ENCODE measurements around the gene SMG1. TPM values are rescaled to one million over a fixed set of nuclear protein-coding genes. Genes with fewer than 3 reads are reported as not detected.
A peak's percentile ranks its signal among the peaks of the same experiment; 100 is the strongest.
"Not testable (repeated sequence)": the region's sequence is repeated elsewhere in the genome, so short reads cannot be mapped to it uniquely, and the experiment has no call there.

The SMG1 gene
- total RNA-seq, 1 experiment from 2014 or later = 96.4 TPM

DNA sequence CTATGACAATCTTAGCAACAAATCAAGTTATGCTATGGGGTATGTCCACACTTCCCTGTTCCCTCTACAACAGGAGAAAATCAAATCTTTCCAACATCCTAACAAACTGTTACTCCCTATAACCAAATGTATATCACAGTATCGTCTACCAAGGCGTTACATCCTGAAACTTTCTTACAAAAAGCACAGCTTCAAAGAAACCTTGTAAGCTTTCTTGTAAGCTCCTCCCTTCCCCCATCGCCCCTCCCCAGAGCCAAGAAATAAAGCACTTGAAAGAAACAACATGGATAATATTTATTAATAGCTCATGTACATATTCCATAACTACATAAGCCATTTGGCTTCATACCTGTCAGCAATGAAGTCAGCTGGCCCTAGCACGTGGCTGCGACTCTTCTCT, 2.3 kb downstream of the SMG1 start:
- H2BK5ac ChIP-seq (ENCODE audit: insufficient read length, low read length) = not testable (repeated sequence)

DNA sequence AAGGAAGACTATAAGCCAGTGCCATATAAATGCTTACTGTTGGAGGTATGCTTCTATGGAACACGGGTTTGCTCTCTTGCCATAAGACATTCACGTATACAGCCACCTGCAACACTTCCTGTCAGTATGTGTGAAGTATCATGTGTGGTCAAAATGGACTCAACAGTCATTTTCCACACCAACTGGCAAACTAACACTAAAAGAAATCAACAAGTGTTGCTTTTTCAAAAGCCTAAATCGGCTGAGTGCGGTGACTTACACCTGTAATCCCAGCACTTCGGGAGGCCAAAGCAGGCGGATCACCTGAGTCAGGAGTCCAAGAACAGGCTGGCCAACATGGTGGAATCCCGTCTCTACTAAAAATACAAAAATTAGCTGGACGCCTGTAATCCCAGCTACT, 3.1 kb downstream of the SMG1 start:
- not testable (repeated sequence) for H3K27ac ChIP-seq (ENCODE audit: insufficient read length, low read depth, low read length); H3K9me3 ChIP-seq (ENCODE audit: control insufficient read depth, low read depth, low read length); H4K5ac ChIP-seq (ENCODE audit: insufficient read length, low read depth, low read length); H3K14ac ChIP-seq (ENCODE audit: insufficient read depth, low read length); H3T11ph ChIP-seq (ENCODE audit: low read length); H3K4ac ChIP-seq (ENCODE audit: low read depth, low read length); H3K23ac ChIP-seq (ENCODE audit: insufficient read length, low read depth, low read length); H3K4me2 ChIP-seq (ENCODE audit: insufficient read depth, insufficient read length, low read length); H3K4me3 Mint-ChIP-seq; H3K9me3 Mint-ChIP-seq; DNase-seq; H3K18ac ChIP-seq (ENCODE audit: insufficient read length, low read depth, low read length); H3K27me3 Mint-ChIP-seq (ENCODE audit: low read depth); H4K8ac ChIP-seq (replicated peaks; ENCODE audit: insufficient read length, low read depth, low read length); H4K91ac ChIP-seq (ENCODE audit: insufficient read length, low read depth, low read length); H2BK12ac ChIP-seq (ENCODE audit: insufficient read length, low read depth, low read length); H2BK5ac ChIP-seq (ENCODE audit: insufficient read length, low read length); H3K4me1 ChIP-seq (ENCODE audit: insufficient read depth, low read length); H3K27ac Mint-ChIP-seq; H2AK5ac ChIP-seq (ENCODE audit: insufficient read length, low read length); H3K23me2 ChIP-seq (ENCODE audit: insufficient read length, low read depth, low read length, poor library complexity, severe bottlenecking); H3K79me1 ChIP-seq (ENCODE audit: insufficient read depth, low read depth, low read length, poor library complexity, severe bottlenecking); H2BK120ac ChIP-seq (ENCODE audit: low read depth, low read length, poor library complexity, severe bottlenecking); H2BK20ac ChIP-seq (ENCODE audit: low read depth, low read length, poor library complexity, severe bottlenecking); H3K56ac ChIP-seq (ENCODE audit: insufficient read length, low read depth, low read length); H2BK15ac ChIP-seq (ENCODE audit: low read depth, low read length); H3K27me3 ChIP-seq (ENCODE audit: insufficient read depth, low read length); H4K20me1 ChIP-seq (ENCODE audit: control insufficient read depth, insufficient read depth, insufficient read length); H3K9ac ChIP-seq (ENCODE audit: extremely low read depth, insufficient read length, low read length); H2AFZ ChIP-seq (ENCODE audit: low read length)
- peaks cover 3 to 14% (median 5%) of the 10 kb centered on the region in 3 experiments; a peak in 6 of 7 replicates for H3K36me3 Mint-ChIP-seq (ENCODE audit: insufficient read depth in 1 of 3, low read depth in 3 of 3)
- peaks cover 38% of the 10 kb centered on the region for H3K79me2 ChIP-seq (ENCODE audit: insufficient read depth, low read length)
- no CpG with 5 or more reads among the region's 8 CpGs for WGBS (ENCODE audit: extremely low coverage, insufficient read length, low lambda C conversion rate)
- H3K4me1 Mint-ChIP-seq = peaks cover 11 to 21% of the 10 kb centered on the region in 2 experiments

More for the DNA sequence above, 2.3 kb downstream of the SMG1 start:
- H2BK15ac ChIP-seq (ENCODE audit: low read depth, low read length); H3K27me3 Mint-ChIP-seq (ENCODE audit: low read depth); H3K9me3 Mint-ChIP-seq; H3K4me1 ChIP-seq (ENCODE audit: insufficient read depth, low read length); H4K8ac ChIP-seq (replicated peaks; ENCODE audit: insufficient read length, low read depth, low read length); H3K18ac ChIP-seq (ENCODE audit: insufficient read length, low read depth, low read length); H2BK20ac ChIP-seq (ENCODE audit: low read depth, low read length, poor library complexity, severe bottlenecking); H3K56ac ChIP-seq (ENCODE audit: insufficient read length, low read depth, low read length); H2AFZ ChIP-seq (ENCODE audit: low read length); H4K91ac ChIP-seq (ENCODE audit: insufficient read length, low read depth, low read length); H3K79me1 ChIP-seq (ENCODE audit: insufficient read depth, low read depth, low read length, poor library complexity, severe bottlenecking); H2BK12ac ChIP-seq (ENCODE audit: insufficient read length, low read depth, low read length); H3K27ac ChIP-seq (ENCODE audit: insufficient read length, low read depth, low read length); H3K9me3 ChIP-seq (ENCODE audit: control insufficient read depth, low read depth, low read length); H3K23ac ChIP-seq (ENCODE audit: insufficient read length, low read depth, low read length); H3K23me2 ChIP-seq (ENCODE audit: insufficient read length, low read depth, low read length, poor library complexity, severe bottlenecking); H3K27me3 ChIP-seq (ENCODE audit: insufficient read depth, low read length); H4K20me1 ChIP-seq (ENCODE audit: control insufficient read depth, insufficient read depth, insufficient read length); H4K5ac ChIP-seq (ENCODE audit: insufficient read length, low read depth, low read length); DNase-seq; H3K14ac ChIP-seq (ENCODE audit: insufficient read depth, low read length); H3K4ac ChIP-seq (ENCODE audit: low read depth, low read length); H3T11ph ChIP-seq (ENCODE audit: low read length); H2AK5ac ChIP-seq (ENCODE audit: insufficient read length, low read length); H2BK120ac ChIP-seq (ENCODE audit: low read depth, low read length, poor library complexity, severe bottlenecking); H3K9ac ChIP-seq (ENCODE audit: extremely low read depth, insufficient read length, low read length): not testable (repeated sequence)
- Histone ChIP-seq H3K4me2 (ENCODE audit: insufficient read depth, insufficient read length, low read length) (peak overlapping the region; percentile 25), H3K79me2 (ENCODE audit: insufficient read depth, low read length) (peaks cover 35% of the 10 kb centered on the region)
- Mint-ChIP-seq H3K4me1 (peaks cover 11 to 21% of the 10 kb centered on the region in 2 experiments), H3K4me3 (peak overlapping the region; percentile 89 to 98), H3K27ac (peak overlapping the region in 1 of 3 experiments; percentile 65; a peak in 2 of 7 replicates), H3K36me3 (ENCODE audit: insufficient read depth in 1 of 3, low read depth in 3 of 3) (peaks cover 3 to 10% (median 5%) of the 10 kb centered on the region in 3 experiments; a peak in 6 of 7 replicates)
- WGBS (ENCODE audit: extremely low coverage, insufficient read length, low lambda C conversion rate) = no CpG with 5 or more reads among the region's 5 CpGs
